GM19372 (cell line): ENCODE data around the gene ZNF217.
"Not testable (repeated sequence)": the region's sequence is repeated elsewhere in the genome, so short reads cannot be mapped to it uniquely, and the experiment has no call there.

ENCODE experiments used
- ATAC-seq: cut with Tn5 transposase; IDR thresholded peaks from one replicate; pipeline ENCODE4 v1.9.1; 2021; ENCODE audit warnings: mild to moderate bottlenecking, low read depth, moderate library complexity; ENCODE audit not compliant: unreplicated experiment

ZNF217 gene

GRCh38 chr20:53569606-53570307, 23.9 kb downstream of the ZNF217 start:
- no peak for ATAC-seq

GRCh38 chr20:53569005-53569404, 24.6 kb downstream of the ZNF217 start:
- ATAC-seq = no peak

GRCh38 chr20:53568351-53568750, 25.3 kb downstream of the ZNF217 start:
- no peak for ATAC-seq

- no peak for ATAC-seq
Observed at GRCh38 chr20:53567379-53567917, 26.2 kb downstream of the ZNF217 start.

GRCh38 chr20:53566623-53567022, 27.0 kb downstream of the ZNF217 start:
- not testable (repeated sequence) for ATAC-seq

DNA sequence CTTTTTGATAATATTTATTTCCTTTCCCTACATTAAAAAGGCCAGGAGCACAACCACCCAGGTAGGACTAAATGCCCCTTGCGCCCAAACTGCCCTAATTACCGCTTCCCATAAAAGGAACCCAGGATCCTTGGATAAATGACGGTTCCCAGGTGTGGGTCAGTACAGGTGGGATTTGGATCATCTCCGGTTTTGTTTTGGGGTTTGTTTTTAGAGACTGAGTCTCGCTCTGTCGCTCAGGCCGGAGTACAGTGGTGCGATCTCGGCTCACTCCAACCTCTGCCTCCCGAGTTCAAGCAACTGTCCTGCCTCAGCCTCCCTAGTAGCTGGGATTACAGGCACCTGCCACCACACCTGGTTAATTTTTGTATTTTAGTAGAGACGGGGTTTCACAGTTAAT, 28.4 kb downstream of the ZNF217 start:
- ATAC-seq = no peak

- ATAC-seq = not testable (repeated sequence)
Observed at GRCh38 chr20:53562104-53562764, 31.4 kb downstream of the ZNF217 start.

DNA sequence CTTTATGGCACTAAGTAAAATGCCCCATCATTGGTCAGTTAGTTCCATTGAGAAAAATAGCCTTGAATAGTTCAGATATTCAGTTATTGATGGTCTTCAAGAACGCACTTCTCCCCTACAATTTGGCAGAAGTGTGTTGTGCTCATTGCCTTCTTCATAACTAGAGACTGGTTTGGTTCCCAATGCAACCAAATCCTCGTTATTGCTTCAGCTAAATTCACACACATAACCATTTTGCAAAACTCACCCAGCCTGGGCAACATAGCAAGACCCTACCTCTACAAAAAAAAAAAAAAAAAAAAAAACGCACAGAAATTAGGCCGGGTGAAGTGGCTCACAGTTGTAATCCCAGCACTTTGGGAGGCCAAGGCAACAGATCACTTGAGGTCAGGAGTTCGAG, 32.1 kb downstream of the ZNF217 start:
- no peak for ATAC-seq

- no peak for ATAC-seq
Observed at GRCh38 chr20:53559816-53560215, 33.8 kb downstream of the ZNF217 start.

GRCh38 chr20:53557130-53557529, 36.5 kb downstream of the ZNF217 start:
- ATAC-seq = no peak

DNA sequence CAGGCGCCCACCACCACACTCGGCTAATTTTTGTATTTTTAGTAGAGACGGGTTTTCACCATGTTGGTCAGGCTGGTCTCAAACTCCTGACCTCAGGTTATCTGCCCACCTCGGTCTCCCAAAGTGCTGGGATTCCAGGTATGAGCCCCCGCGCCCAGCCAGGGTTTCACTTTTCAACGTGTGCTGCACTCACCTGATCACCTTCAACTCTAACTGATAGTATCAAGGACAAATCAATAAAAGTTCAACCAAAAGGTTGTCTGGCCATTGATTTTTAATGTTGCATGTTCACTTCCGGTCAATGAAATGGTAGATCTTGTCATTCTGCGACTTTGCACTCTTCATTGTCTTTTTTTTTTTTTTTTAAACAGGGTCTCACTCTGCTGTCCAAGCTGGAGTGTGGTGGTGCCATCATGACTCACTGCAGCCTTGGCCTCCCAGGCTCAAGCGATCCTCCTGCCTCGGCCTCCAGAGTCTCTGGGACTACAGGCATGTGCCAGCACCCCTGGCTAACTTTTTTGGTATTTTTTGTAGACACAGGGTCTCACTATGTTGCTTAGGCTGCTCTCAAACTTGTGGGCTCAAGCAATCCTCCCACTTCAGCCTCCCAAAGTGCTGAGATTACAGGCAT, 37.3 kb downstream of the ZNF217 start:
- no peak for ATAC-seq

DNA sequence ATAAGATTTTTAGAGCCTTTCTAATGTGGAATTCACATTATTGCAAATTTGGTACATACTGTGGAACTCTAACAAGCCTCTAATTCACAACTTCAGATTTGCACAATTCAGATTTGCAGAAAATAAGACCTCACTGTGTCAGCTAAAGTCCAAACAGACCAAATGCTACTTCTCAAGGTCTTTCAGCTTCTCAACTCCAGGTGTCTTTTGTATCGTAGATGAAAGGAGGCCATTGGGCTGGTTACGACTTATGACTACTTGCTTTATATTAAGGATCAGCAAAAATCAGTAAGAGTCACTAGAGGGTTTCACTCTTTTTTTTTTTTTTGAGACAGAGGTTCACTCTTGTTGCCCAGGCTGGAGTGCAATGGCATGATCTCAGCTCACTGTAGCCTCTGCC, 37.8 kb downstream of the ZNF217 start:
- ATAC-seq = no peak

- no peak for ATAC-seq
Observed at GRCh38 chr20:53555081-53555480, 38.6 kb downstream of the ZNF217 start.

- not testable (repeated sequence) for ATAC-seq
Observed at GRCh38 chr20:53552572-53552893, 41.1 kb downstream of the ZNF217 start.

DNA sequence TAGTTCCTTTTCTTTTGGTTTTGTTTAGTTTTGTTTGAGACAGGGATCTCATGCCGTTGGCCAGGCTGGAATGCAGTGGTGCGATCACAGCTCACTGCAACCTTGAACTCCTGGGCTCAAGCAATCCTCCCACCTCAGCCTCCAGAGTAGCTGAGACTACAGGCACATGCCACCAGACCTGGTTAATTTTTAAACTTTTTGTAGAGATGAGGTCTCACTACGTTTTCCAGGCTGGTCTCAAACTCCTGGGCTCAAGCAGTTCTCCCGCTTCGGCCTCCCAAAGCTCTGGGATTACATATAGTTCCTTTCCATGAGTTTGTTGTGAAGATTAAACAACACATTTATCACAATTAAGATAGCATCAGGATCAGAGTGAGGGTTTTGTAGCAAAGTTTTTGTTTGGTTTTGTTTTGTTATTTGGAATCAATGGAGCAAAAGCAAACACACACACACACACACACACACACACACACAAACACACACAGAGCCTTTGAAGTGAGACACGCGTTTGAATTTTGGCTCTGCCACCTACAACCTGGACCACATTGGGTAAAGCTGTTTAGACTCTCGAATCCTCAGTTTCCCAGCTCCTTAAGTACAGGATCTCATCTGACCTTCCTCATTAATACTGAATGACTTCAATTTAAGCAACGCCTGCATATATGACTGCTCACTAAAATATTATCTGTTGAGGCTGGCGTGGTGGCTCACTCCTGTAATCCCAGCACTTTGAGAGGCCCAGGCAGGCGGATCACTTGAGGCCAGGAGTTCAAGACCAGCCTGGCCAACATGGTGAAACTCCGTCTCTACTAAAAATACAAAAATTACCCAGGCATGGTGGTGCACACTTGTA, 41.7 kb downstream of the ZNF217 start:
- ATAC-seq = not testable (repeated sequence)

- no peak for ATAC-seq
Observed at GRCh38 chr20:53550280-53551187, 43.1 kb downstream of the ZNF217 start.

- ATAC-seq = no peak
Observed at GRCh38 chr20:53547664-53548239, 45.9 kb downstream of the ZNF217 start.

- no peak for ATAC-seq
Observed at GRCh38 chr20:53539516-53539915, 54.1 kb downstream of the ZNF217 start.

- ATAC-seq = not testable (repeated sequence)
Observed at GRCh38 chr20:53536382-53536781, 57.3 kb downstream of the ZNF217 start.
